ENCODE results near the gene POLL.

POLL gene

DNA sequence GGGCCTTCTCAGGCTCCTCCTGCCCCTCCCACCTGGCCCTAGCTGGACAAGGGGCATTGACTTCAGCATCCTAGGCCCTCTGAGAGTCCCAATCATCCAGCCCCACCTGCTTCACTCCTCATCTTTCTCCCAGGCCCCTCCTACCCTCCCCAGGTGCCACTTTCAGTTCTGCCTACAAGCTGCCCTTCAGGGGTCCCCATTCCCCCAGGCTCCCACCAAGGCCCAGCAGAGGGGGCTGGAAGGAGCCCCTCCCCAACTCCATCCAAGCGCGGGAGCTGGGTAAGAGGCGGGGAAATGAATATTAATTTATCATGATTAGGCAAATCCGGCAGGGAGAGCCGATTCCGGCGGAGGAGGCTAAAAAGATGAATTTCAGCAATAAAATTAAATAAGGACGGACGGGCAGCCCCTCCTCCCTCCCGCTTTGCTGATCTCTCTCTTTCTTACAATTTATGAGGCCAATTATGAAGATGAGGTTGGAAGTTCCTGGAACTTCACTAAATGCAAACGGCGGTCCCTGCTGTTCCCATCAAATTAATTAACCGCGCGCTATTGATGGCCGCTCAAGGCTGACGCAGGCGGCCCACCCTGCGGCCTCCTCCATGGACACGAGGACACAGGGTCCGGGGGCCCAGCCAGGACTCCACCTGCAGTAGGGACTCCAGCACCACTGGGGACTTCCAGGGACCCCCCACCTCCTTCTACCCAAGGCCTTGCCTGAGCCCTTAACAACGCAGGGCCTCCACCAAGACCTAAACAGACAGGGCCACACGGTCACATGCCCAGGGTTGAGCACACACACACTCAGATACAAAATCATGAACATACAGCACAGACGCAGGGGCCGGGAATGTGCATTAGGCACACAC lies 13.9 kb downstream of the POLL start:
- H3K4me3 ChIP-seq (replicated peaks in 1 of 2; ENCODE audit: low read depth in 2 of 2, low read length in 2 of 2), result no peak overlapping the region
- DNase-seq (ENCODE audit: low read depth in 2 of 2), result no peak
- TF ChIP-seq, protein P1, sequence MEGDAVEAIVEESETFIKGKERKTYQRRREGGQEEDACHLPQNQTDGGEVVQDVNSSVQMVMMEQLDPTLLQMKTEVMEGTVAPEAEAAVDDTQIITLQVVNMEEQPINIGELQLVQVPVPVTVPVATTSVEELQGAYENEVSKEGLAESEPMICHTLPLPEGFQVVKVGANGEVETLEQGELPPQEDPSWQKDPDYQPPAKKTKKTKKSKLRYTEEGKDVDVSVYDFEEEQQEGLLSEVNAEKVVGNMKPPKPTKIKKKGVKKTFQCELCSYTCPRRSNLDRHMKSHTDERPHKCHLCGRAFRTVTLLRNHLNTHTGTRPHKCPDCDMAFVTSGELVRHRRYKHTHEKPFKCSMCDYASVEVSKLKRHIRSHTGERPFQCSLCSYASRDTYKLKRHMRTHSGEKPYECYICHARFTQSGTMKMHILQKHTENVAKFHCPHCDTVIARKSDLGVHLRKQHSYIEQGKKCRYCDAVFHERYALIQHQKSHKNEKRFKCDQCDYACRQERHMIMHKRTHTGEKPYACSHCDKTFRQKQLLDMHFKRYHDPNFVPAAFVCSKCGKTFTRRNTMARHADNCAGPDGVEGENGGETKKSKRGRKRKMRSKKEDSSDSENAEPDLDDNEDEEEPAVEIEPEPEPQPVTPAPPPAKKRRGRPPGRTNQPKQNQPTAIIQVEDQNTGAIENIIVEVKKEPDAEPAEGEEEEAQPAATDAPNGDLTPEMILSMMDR (IDR thresholded peaks at IDR 0.05; ENCODE audit: low read depth, low read length), result no peak

- TF ChIP-seq, protein P1 (IDR thresholded peaks at IDR 0.05; ENCODE audit: low read depth, low read length), result no peak
- H3K4me3 ChIP-seq (replicated peaks in 1 of 2; ENCODE audit: low read depth in 2 of 2, low read length in 2 of 2), result no peak overlapping the region
- no peak for DNase-seq (ENCODE audit: low read depth in 2 of 2)
Observed at GRCh38 chr10:101572785-101573184, 15.3 kb downstream of the POLL start.

DNA sequence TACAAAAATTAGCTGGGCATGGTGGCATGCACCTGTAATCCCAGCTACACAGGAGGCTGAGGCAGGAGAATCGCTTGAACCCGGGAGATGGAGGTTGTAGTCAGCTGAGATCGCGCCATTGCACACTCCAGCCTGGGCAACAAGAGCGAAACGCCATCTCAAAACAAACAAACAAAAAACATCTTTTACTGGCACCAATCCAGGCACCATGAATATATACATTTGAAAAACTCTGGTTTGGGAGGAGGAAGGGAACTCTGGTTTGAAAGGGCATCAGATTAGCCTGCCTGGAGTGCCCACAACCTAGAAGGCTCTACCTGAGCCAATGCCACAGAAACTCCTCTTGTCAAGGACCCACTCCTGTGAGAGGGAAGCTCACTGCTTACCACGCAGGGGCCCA lies 15.9 kb downstream of the POLL start:
- DNase-seq (ENCODE audit: low read depth in 2 of 2), result no peak
- H3K4me3 ChIP-seq (replicated peaks in 1 of 2; ENCODE audit: low read depth in 2 of 2, low read length in 2 of 2), result no peak overlapping the region
- TF ChIP-seq, protein P1 (IDR thresholded peaks at IDR 0.05; ENCODE audit: low read depth, low read length), result no peak

- TF ChIP-seq, protein P1 (IDR thresholded peaks at IDR 0.05; ENCODE audit: low read depth, low read length), result no peak
- no peak overlapping the region for H3K4me3 ChIP-seq (replicated peaks in 1 of 2; ENCODE audit: low read depth in 2 of 2, low read length in 2 of 2)
- no peak for DNase-seq (ENCODE audit: low read depth in 2 of 2)
Observed at GRCh38 chr10:101571271-101571925, 16.7 kb downstream of the POLL start.

DNA sequence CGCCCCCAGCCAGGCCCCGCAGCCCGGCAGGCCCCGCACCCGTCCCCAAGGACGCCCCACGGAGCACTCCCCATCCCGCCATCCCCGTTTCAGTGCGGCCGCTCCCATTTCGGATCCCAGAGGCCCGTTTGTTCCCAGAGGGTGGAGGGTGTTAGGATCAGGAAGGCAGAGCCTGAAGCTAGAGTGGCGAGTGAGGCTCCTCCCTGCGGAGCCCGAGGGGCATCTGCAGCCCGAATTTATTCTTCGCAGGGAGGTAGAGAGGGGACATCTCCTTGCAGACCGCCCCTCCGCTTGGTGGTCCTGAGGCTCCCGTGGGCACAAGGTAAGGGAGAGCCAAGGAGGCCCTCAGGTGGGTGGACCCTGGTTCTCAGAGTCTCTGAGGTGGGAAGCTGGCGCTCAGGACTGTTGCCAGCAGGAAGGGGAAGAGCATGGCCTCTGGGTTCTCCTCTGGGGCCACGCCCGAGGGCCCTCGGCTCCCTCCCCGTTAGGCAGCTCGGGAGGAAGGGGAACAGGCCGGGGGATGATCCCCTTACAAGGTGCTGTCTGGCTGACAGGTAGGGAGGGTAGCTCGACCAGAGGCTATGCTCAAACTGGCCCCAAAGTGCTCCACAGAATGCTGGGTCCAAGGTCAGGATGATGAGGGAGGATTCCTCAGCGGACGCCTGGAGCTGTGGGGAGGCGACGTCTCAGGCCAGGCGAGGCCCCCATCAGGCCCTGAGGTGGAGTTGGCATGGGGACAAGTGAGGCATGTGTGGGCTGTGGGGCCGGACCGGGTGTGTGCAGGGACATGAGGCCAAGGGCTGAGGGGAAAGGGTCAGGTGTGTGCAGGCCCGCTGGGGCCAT lies 17.4 kb downstream of the POLL start:
- TF ChIP-seq, protein P1 (IDR thresholded peaks at IDR 0.05; ENCODE audit: low read depth, low read length), result no peak
- no peak for DNase-seq (ENCODE audit: low read depth in 2 of 2)
- peak overlapping the region; percentile 63 to 66 for H3K4me3 ChIP-seq (replicated peaks in 1 of 2; ENCODE audit: low read depth in 2 of 2, low read length in 2 of 2)

GRCh38 chr10:101569622-101570427 lies 18.2 kb downstream of the POLL start:
- TF ChIP-seq, protein P1 (IDR thresholded peaks at IDR 0.05; ENCODE audit: low read depth, low read length), result peak; percentile 50
- DNase-seq (ENCODE audit: low read depth in 2 of 2), result peak; percentile 69 to 75
- H3K4me3 ChIP-seq (replicated peaks in 1 of 2; ENCODE audit: low read depth in 2 of 2, low read length in 2 of 2), result peak overlapping the region; percentile 63 to 66

All from cardiac fibroblast (primary cell).